ENCODE data around the gene CHMP3.

Gene CHMP3

GRCh38 chr2:86461042-86461743 is 102.0 kb downstream of the CHMP3 start:
- no peak for DNase-seq

- DNase-seq: no peak
Observed at GRCh38 chr2:86455181-86455580, 108.1 kb downstream of the CHMP3 start.

GRCh38 chr2:86454238-86454637 is 109.0 kb downstream of the CHMP3 start:
- DNase-seq: no peak

- DNase-seq: peak; percentile 24
Observed at GRCh38 chr2:86453836-86454235, 109.4 kb downstream of the CHMP3 start.

Data from NCI-H1092 treated with DMSO at 0.1 percent for 48 hours (cell line).